ENCODE measurements around the gene GCC1. TPM values are rescaled to one million over a fixed set of nuclear protein-coding genes. Genes with fewer than 3 reads are reported as not detected.
"Not testable (repeated sequence)": the region's sequence is repeated elsewhere in the genome, so short reads cannot be mapped to it uniquely, and the experiment has no call there.

Gene GCC1
- total RNA-seq, 1 experiment from 2014 or later = 22.0 TPM

DNA sequence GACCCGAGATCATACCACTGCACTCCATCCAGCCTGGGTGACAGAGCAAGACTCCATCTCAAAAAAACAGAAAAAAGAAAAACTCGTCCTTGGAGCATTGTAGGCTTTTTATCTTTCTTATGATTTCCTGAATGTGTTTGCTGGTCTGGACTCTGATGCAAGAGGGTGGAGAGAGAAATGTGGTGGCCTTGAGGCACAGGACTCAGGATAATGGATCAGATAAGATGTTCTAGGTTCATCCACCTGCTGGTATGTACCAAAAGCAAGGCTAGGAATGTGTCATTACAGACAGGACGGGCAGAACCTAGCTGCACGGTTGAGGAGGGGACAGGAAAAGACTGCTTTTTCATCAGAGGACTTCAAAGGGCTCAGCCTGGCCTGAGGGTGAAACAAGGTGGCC, 33.5 kb downstream of the GCC1 start:
- CTCF ChIA-PET = no interaction called here
- intact Hi-C loops (cut with micrococcal nuclease; ENCODE audit: unreplicated experiment) = no loop called here
- Mint-ChIP-seq H3K4me3 (ENCODE audit: low read depth, unreplicated experiment) (no peak overlapping the region), H3K27ac (ENCODE audit: unreplicated experiment) (no peak overlapping the region), H3K9me3 (ENCODE audit: low read depth, unreplicated experiment) (peaks cover 1% of the 10 kb centered on the region), H3K27me3 (ENCODE audit: unreplicated experiment) (peaks cover 34% of the 10 kb centered on the region), H3K4me1 (ENCODE audit: low read depth, unreplicated experiment) (no peaks in the 10 kb centered on the region), H3K36me3 (ENCODE audit: insufficient read depth, unreplicated experiment) (no peaks in the 10 kb centered on the region)
- DNase-seq = no peak
- no TSS peak for BruUV-seq (replicated peaks)
- TF ChIP-seq, protein P1, sequence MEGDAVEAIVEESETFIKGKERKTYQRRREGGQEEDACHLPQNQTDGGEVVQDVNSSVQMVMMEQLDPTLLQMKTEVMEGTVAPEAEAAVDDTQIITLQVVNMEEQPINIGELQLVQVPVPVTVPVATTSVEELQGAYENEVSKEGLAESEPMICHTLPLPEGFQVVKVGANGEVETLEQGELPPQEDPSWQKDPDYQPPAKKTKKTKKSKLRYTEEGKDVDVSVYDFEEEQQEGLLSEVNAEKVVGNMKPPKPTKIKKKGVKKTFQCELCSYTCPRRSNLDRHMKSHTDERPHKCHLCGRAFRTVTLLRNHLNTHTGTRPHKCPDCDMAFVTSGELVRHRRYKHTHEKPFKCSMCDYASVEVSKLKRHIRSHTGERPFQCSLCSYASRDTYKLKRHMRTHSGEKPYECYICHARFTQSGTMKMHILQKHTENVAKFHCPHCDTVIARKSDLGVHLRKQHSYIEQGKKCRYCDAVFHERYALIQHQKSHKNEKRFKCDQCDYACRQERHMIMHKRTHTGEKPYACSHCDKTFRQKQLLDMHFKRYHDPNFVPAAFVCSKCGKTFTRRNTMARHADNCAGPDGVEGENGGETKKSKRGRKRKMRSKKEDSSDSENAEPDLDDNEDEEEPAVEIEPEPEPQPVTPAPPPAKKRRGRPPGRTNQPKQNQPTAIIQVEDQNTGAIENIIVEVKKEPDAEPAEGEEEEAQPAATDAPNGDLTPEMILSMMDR (IDR thresholded peaks at IDR 0.05; ENCODE audit: unreplicated experiment) = no peak

DNA sequence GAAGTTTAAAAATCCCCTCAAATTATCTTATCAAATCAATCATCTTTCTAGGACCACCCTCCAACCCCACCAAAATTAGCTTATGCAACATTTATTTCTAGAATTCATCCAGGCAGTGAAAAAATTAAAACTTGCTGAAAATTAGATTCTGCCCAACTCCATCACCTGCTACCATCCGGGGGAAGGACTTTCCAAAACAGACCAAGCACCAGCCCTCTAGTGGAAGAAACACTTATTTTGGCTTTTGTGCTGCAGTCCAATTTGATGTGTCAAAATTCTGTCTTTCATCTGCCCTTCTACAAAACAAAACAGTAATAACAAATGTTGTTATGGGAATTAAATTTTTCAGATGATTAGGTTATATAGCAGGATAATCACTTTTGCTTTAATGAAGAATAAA, 35.1 kb downstream of the GCC1 start:
- BruUV-seq (replicated peaks) = no TSS peak
- H3K36me3 Mint-ChIP-seq (ENCODE audit: insufficient read depth, unreplicated experiment) = no peaks in the 10 kb centered on the region
- H3K27me3 Mint-ChIP-seq (ENCODE audit: unreplicated experiment) = peaks cover 17% of the 10 kb centered on the region
- H3K4me1 Mint-ChIP-seq (ENCODE audit: low read depth, unreplicated experiment) = no peaks in the 10 kb centered on the region
- TF ChIP-seq, protein P1 (IDR thresholded peaks at IDR 0.05; ENCODE audit: unreplicated experiment) = no peak
- peaks cover 6% of the 10 kb centered on the region for H3K9me3 Mint-ChIP-seq (ENCODE audit: low read depth, unreplicated experiment)
- H3K4me3 Mint-ChIP-seq (ENCODE audit: low read depth, unreplicated experiment) = no peak overlapping the region
- DNase-seq = no peak
- H3K27ac Mint-ChIP-seq (ENCODE audit: unreplicated experiment) = no peak overlapping the region
- CTCF ChIA-PET = no interaction called here
- intact Hi-C loops (cut with micrococcal nuclease; ENCODE audit: unreplicated experiment) = no loop called here

GRCh38 chr7:127546313-127546712, 39.1 kb downstream of the GCC1 start:
- Mint-ChIP-seq H3K4me3 (ENCODE audit: low read depth, unreplicated experiment) (no peak overlapping the region), H3K27ac (ENCODE audit: unreplicated experiment) (no peak overlapping the region), H3K27me3 (ENCODE audit: unreplicated experiment) (peaks cover under 1% of the 10 kb centered on the region), H3K36me3 (ENCODE audit: insufficient read depth, unreplicated experiment) (no peaks in the 10 kb centered on the region), H3K4me1 (ENCODE audit: low read depth, unreplicated experiment) (no peaks in the 10 kb centered on the region), H3K9me3 (ENCODE audit: low read depth, unreplicated experiment) (peaks cover 6% of the 10 kb centered on the region)
- CTCF ChIA-PET = no interaction called here
- no peak for DNase-seq
- TF ChIP-seq, protein P1 (IDR thresholded peaks at IDR 0.05; ENCODE audit: unreplicated experiment) = no peak
- BruUV-seq (replicated peaks) = no TSS peak
- intact Hi-C loops (cut with micrococcal nuclease; ENCODE audit: unreplicated experiment) = no loop called here

DNA sequence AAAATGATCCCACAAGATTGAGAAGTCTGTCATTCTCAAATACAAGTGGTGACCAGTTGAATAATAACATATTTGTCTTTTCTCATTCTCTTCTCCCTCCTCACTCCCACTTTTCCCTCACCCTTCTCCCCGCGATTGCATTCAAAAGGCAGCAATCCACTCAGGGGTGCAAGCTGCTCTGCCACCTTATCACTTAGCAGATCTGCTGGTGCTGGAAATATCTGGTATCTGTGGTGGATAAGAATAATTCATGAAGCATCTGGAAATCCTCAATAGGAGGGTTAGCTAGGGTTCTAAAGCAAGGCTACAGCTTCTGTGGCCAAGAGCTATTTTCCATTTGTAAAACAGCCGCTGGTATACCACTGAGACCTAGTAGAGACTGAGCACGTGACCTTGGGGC, 43.8 kb downstream of the GCC1 start:
- Mint-ChIP-seq H3K27ac (ENCODE audit: unreplicated experiment) (no peak overlapping the region), H3K36me3 (ENCODE audit: insufficient read depth, unreplicated experiment) (no peaks in the 10 kb centered on the region), H3K4me1 (ENCODE audit: low read depth, unreplicated experiment) (no peaks in the 10 kb centered on the region), H3K4me3 (ENCODE audit: low read depth, unreplicated experiment) (no peak overlapping the region), H3K9me3 (ENCODE audit: low read depth, unreplicated experiment) (peaks cover under 1% of the 10 kb centered on the region), H3K27me3 (ENCODE audit: unreplicated experiment) (peaks cover 38% of the 10 kb centered on the region)
- DNase-seq = no peak
- intact Hi-C loops (cut with micrococcal nuclease; ENCODE audit: unreplicated experiment) = no loop called here
- BruUV-seq (replicated peaks) = no TSS peak
- TF ChIP-seq, protein P1 (IDR thresholded peaks at IDR 0.05; ENCODE audit: unreplicated experiment) = no peak
- CTCF ChIA-PET = no interaction called here

- BruUV-seq (replicated peaks); H3K9me3 Mint-ChIP-seq (ENCODE audit: low read depth, unreplicated experiment); CTCF ChIA-PET; H3K4me1 Mint-ChIP-seq (ENCODE audit: low read depth, unreplicated experiment); DNase-seq; intact Hi-C loops (cut with micrococcal nuclease; ENCODE audit: unreplicated experiment); H3K4me3 Mint-ChIP-seq (ENCODE audit: low read depth, unreplicated experiment); H3K36me3 Mint-ChIP-seq (ENCODE audit: insufficient read depth, unreplicated experiment); H3K27ac Mint-ChIP-seq (ENCODE audit: unreplicated experiment): not testable (repeated sequence)
- peaks cover 49% of the 10 kb centered on the region for H3K27me3 Mint-ChIP-seq (ENCODE audit: unreplicated experiment)
These were observed 44.9 kb downstream of the GCC1 start for GRCh38 chr7:127540461-127540860.
